Glutamatergic neuron (in vitro differentiated cells): Measurements from ENCODE around the gene TDRD1. TPM values are rescaled to one million over a fixed set of nuclear protein-coding genes. Genes with fewer than 3 reads are reported as not detected.

Source experiments
- DNase-seq: peaks from one replicate; pipeline ENCODE4 v3.0.0; 2022
- H3K27ac Mint-ChIP-seq: one replicate; pipeline ENCODE4 v1.8.0; 2020; ENCODE audit warnings: mild to moderate bottlenecking, mixed read lengths, inconsistent platforms; ENCODE audit not compliant: unreplicated experiment
- H3K27me3 Mint-ChIP-seq: one replicate; pipeline ENCODE4 v1.8.0; 2020; ENCODE audit warnings: mild to moderate bottlenecking, moderate library complexity, mixed read lengths, inconsistent platforms; ENCODE audit not compliant: unreplicated experiment
- H3K36me3 Mint-ChIP-seq: one replicate; pipeline ENCODE4 v1.8.0; 2020; ENCODE audit warnings: mild to moderate bottlenecking, mixed read lengths, inconsistent platforms; ENCODE audit not compliant: unreplicated experiment
- H3K4me1 Mint-ChIP-seq: one replicate; pipeline ENCODE4 v1.8.0; 2020; ENCODE audit warnings: mild to moderate bottlenecking, low read depth, mixed read lengths, inconsistent platforms; ENCODE audit not compliant: unreplicated experiment
- H3K4me3 Mint-ChIP-seq: one replicate; pipeline ENCODE4 v1.8.0; 2020; ENCODE audit warnings: mild to moderate bottlenecking, mixed read lengths, inconsistent platforms; ENCODE audit not compliant: unreplicated experiment
- H3K9me3 Mint-ChIP-seq: one replicate; pipeline ENCODE4 v1.8.0; 2020; ENCODE audit warnings: mild to moderate bottlenecking, moderate library complexity, mixed read lengths, inconsistent platforms; ENCODE audit not compliant: unreplicated experiment
- total RNA-seq: library from RNA; stranded (reverse); fragmentation: NEBNext Ultra II Directional; extraction: Animal tissue kit (Norgen Biotek cat#: 25700); gene quantifications from one replicate; pipeline ENCODE4 v1.2.1, GENCODE V29; 2021; ENCODE audit not compliant: unreplicated experiment
- TF ChIP-seq, protein P1 (sequence below): fragments of 200-600 bp; sonication (generic); IDR thresholded peaks from one replicate; pipeline ENCODE4 v1.5.0; 2021; ENCODE audit not compliant: partially characterized antibody, unreplicated experiment

The TDRD1 gene
- total RNA-seq, 1 donor from 2014 or later = not detected

DNA sequence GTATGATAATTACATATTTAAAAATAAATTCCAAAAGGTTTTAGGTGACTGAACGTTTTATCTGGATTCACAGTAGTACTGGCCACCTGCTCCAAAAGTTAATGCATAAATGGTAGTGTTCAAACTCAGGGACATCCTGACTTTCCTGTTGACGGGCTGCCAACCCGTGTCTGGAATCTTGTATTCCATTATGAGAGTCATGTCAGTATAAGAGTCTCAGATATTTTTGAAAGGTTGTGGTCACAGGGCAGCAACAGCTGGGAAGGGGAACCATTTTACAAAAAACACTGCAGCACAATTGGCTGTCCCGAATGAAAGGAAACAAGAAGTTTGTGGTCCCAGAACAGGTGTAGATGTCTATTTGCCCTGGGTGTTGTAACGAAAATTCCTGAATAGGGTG is 2.8 kb downstream of the TDRD1 start:
- peaks cover 2% of the 10 kb centered on the region for H3K27me3 Mint-ChIP-seq
- H3K9me3 Mint-ChIP-seq = peaks cover 5% of the 10 kb centered on the region
- H3K36me3 Mint-ChIP-seq = no peaks in the 10 kb centered on the region
- no peaks in the 10 kb centered on the region for H3K4me1 Mint-ChIP-seq
- no peak for DNase-seq
- TF ChIP-seq, protein P1, sequence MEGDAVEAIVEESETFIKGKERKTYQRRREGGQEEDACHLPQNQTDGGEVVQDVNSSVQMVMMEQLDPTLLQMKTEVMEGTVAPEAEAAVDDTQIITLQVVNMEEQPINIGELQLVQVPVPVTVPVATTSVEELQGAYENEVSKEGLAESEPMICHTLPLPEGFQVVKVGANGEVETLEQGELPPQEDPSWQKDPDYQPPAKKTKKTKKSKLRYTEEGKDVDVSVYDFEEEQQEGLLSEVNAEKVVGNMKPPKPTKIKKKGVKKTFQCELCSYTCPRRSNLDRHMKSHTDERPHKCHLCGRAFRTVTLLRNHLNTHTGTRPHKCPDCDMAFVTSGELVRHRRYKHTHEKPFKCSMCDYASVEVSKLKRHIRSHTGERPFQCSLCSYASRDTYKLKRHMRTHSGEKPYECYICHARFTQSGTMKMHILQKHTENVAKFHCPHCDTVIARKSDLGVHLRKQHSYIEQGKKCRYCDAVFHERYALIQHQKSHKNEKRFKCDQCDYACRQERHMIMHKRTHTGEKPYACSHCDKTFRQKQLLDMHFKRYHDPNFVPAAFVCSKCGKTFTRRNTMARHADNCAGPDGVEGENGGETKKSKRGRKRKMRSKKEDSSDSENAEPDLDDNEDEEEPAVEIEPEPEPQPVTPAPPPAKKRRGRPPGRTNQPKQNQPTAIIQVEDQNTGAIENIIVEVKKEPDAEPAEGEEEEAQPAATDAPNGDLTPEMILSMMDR = no peak
- H3K27ac Mint-ChIP-seq = no peak overlapping the region
- no peak overlapping the region for H3K4me3 Mint-ChIP-seq

DNA sequence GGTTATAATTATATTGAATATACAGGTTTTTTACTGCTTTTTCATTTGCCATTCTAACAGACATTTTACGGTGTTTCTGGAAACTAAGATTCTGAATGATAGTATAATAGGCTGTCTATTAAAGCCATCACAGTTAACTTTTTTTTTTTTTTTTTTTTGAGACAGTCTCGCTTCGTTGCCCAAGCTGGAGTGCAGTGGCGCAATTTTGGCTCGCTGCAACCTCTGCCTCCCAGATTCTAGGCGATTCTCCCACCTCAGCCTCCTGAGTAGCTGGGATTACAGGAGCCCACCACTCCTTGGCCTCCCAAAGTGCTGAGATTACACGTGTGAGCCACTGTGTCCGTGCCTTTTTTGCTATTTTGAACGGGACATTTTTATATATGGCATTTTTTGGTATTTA is 4.4 kb downstream of the TDRD1 start:
- Mint-ChIP-seq H3K27ac (no peak overlapping the region), H3K4me3 (no peak overlapping the region), H3K36me3 (no peaks in the 10 kb centered on the region), H3K9me3 (peaks cover 5% of the 10 kb centered on the region), H3K4me1 (no peaks in the 10 kb centered on the region), H3K27me3 (peaks cover 2% of the 10 kb centered on the region)
- no peak for DNase-seq
- TF ChIP-seq, protein P1 = no peak

DNA sequence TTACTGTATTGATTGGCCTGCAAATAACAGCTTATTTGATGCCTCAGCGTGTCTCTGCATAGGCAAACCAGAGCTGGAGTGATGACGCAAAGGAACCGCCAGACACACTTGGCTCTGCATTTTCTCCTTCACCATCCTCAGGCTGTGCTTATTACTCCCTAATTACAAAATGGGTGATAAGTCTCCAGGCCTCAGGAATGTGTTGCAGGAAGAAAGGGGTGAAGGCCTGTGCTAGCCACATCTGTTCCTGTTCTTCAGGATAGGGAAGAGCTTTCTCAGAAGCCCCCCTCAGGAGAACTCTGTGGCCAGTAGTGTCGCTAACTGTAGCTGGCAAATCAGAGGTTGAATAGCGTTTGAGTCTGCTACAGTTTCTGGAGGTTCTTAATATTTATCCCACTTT is 5.1 kb downstream of the TDRD1 start:
- Mint-ChIP-seq H3K27me3 (peaks cover 1% of the 10 kb centered on the region), H3K9me3 (peaks cover 2% of the 10 kb centered on the region), H3K36me3 (no peaks in the 10 kb centered on the region), H3K27ac (no peak overlapping the region), H3K4me1 (no peaks in the 10 kb centered on the region), H3K4me3 (no peak overlapping the region)
- TF ChIP-seq, protein P1 = no peak
- DNase-seq = no peak

DNA sequence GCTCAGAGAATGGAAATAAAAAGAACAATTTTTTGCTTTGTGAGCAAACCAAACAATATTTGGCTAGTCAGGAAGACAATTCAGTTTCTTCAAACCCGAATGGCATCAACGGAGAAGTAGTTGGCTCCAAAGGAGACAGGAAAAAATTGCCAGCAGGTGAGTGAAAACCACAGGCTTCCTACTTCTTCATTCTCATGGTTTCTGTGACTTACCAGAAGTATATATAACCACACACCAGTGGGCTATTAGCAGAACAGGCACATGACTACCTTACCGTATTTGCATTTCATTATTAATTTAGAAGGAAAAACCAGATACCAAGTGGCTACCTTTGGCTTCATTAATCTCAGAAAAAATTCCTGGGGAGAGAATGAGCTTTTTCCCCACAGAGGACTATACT is 8.8 kb downstream of the TDRD1 start:
- Mint-ChIP-seq H3K27ac (no peak overlapping the region), H3K27me3 (no peaks in the 10 kb centered on the region), H3K36me3 (no peaks in the 10 kb centered on the region), H3K4me1 (no peaks in the 10 kb centered on the region), H3K4me3 (no peak overlapping the region), H3K9me3 (no peaks in the 10 kb centered on the region)
- TF ChIP-seq, protein P1 = no peak
- no peak for DNase-seq

DNA sequence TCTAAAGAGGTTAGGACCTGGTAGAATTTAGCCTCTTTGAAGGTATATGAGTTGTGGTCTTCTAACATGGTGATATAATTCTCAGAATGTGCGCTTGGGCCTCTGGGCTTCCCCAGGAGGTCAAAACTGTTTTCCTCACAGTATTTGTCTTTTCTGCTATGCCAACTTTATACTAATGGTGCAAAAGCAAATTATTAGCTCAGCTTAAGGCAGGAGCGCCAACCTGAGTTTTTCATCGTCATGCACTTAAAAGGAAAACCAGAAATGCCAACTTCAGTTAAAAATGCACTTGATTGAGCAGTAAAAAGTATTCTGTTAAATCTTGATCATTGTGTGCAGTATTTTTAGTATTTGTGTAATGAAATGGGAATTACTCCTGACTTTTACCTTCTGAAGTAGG is 9.7 kb downstream of the TDRD1 start:
- Mint-ChIP-seq H3K9me3 (no peaks in the 10 kb centered on the region), H3K4me3 (no peak overlapping the region), H3K27ac (no peak overlapping the region), H3K4me1 (no peaks in the 10 kb centered on the region), H3K36me3 (no peaks in the 10 kb centered on the region), H3K27me3 (no peaks in the 10 kb centered on the region)
- TF ChIP-seq, protein P1 = no peak
- no peak for DNase-seq
